VCaP (cell line): ENCODE data around the gene SOX5.

Experiments
- H3K27ac ChIP-seq: fragments of 450-650 bp; 2 replicates; pipeline ENCODE4 v1.5.1; 2017
- CTCF ChIP-seq: fragments of 450-650 bp; conservative IDR thresholded peaks from 2 replicates; pipeline ENCODE4 v1.5.1; 2017; ENCODE audit warnings: mild to moderate bottlenecking, moderate library complexity

SOX5 gene

DNA sequence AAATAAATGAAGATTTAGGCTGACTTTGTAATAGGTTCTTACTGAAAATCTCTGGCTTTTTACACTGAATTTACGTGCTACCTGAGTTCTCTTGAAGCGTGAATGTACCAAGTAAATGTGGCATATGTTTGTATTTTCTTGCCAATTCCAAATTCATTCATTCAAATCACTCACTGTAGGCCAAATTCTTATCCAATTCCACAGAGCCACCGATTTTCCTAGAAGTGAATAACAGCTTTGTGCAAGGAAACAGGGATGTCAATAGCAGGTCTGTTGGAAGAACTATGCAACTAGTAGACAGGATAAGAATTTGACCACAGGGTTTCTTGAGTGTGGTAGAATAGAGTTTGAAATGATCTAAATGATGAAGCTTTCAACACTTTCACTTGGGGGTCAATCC is 86.8 kb downstream of the SOX5 start:
- no peak overlapping the region for H3K27ac ChIP-seq
- TF ChIP-seq CTCF: no peak

DNA sequence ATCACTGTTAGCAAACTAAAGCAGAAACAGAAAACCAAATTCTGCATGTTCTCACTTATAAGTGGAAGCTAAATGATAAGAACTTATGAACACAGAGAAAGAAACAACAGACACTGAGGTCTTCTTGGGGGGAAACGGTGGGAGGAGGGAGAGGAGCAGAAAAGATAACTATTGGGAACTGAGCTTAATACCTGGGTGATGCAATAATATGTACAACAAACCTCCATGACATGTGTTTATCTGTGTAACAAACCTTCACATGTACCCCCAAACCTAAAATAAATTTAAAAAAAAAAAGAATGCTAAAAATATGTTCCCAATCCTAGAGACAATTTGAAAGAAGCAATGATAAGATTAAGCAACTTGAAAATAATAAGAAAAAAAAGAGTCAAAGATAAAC is 89.5 kb downstream of the SOX5 start:
- TF ChIP-seq CTCF: no peak
- no peak overlapping the region for H3K27ac ChIP-seq

GRCh38 chr12:23857178-23857577 is 92.3 kb downstream of the SOX5 start:
- H3K27ac ChIP-seq: no peak overlapping the region
- no peak for TF ChIP-seq CTCF

DNA sequence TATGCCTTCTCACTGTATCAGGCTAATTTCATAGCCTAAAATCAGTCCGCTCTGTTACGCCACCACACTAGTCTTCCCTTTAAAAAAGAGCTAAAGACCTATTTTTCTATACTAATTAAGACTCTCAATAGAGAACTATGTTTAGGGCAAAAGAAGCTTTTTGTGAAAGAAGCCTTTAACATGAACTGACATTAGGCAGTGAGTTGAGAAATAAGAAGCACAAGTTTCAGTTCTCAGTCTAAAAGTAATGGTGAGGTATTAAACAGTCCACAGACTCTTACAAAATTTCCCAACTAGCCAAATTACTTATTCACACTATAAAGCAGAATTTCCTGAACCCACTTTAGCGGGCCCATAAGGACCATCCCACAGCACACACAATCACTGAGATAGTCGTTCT is 93.7 kb downstream of the SOX5 start:
- no peak for TF ChIP-seq CTCF
- no peak overlapping the region for H3K27ac ChIP-seq

DNA sequence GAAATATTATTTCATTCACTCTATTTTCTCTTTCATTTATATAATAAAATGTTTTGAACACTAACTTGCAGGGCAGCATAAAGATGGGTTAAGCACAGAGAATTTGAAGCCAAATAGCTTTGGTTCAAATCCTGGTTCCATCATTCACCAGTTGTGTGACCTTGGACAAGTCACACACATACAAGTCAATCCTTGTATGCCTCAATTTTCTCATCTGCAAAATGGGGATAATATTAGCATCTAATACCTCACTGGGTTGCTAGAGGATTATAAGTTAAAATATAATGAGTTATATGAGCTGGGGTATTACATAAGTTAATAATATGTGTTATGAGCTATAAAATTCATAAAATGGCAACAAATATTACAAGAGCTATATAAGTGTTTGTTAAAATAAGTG is 94.9 kb downstream of the SOX5 start:
- no peak for TF ChIP-seq CTCF
- no peak overlapping the region for H3K27ac ChIP-seq

GRCh38 chr12:23853640-23854039 is 95.8 kb downstream of the SOX5 start:
- no peak for TF ChIP-seq CTCF
- H3K27ac ChIP-seq: no peak overlapping the region

DNA sequence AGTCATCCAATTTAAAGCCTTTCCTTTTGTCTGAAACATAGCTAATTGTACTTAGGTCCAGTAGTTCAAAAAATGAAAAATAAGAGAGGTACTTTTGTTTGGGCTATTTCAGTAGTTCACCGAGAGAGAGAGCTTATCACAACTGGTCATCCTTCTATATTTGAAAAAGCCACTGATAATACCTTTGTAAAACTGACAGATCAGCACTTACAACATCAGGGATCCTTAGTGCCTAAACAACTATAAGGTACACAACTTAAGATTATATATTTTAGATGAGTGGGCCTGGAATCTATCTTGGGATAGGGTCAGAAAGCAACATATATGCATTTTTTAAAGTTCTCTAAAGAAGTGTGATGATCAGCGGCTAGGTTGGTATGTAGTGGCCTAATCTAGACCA is 97.9 kb downstream of the SOX5 start:
- TF ChIP-seq CTCF: no peak
- no peak overlapping the region for H3K27ac ChIP-seq

GRCh38 chr12:23847857-23848256 is 101.6 kb downstream of the SOX5 start:
- TF ChIP-seq CTCF: no peak
- no peak overlapping the region for H3K27ac ChIP-seq
